NCI-H460 (cell line): ENCODE results near the gene ATP5MC3. TPM values are rescaled to one million over a fixed set of nuclear protein-coding genes. Genes with fewer than 3 reads are reported as not detected.

ENCODE experiments used
- small RNA-seq, 2 experiments: library from RNA; depleted of rRNA; stranded (forward); fragments of <200 nt; gene quantifications; one replicate each; pipeline ENCODE3, GENCODE V24; 2014
- total RNA-seq: library from RNA; depleted of rRNA; stranded (reverse); fragments of >200 nt; shearing (Covaris generic); gene quantifications from 2 replicates; pipeline ENCODE4 v1.2.3, GENCODE V29; 2014; rRNA removed

Gene ATP5MC3
- total RNA-seq, 1 experiment from 2014 or later, result 259 TPM

Small RNA genes within 50 kb of the gene (small RNA-seq; reads per million reads assigned to genes)
- 0.06 to 0.18 reads per million in 2 experiments for gene MIR933

Other genes with a start within 250 kb of the ATP5MC3 start
- 27.7 and 28.7 TPM in 2 replicates for gene CHN1, start 176.3 kb downstream of the ATP5MC3 start, total RNA-seq
- 39.3 and 42.5 TPM in 2 replicates for gene ATF2, start 13.5 kb downstream of the ATP5MC3 start, total RNA-seq